ENCODE data around the gene KCNQ4.

GRCh38 chr1:40806731-40807695 lies 23.4 kb downstream of the KCNQ4 start:
- TF ChIP-seq CTCF (IDR thresholded peaks at IDR 0.05; ENCODE audit: low read depth, low read length) (no peak), EZH2phosphoT487 (IDR thresholded peaks at IDR 0.05; ENCODE audit: low read depth) (no peak)
